Caco-2 (cell line): ENCODE measurements around the gene TCERG1L. TPM values are rescaled to one million over a fixed set of nuclear protein-coding genes. Genes with fewer than 3 reads are reported as not detected.

ENCODE experiments used
- BruUV-seq: library from RNA; stranded (reverse); fragments of 400-500 nt; replicated peaks from 2 replicates; lab custom pipeline; 2021; lab: Mats Ljungman, UMichigan
- CTCF ChIA-PET: fragments of 300-600 bp; sonication (Branson Sonifier 250); formaldehyde crosslinking; loops from one replicate; lab custom pipeline; 2022; ENCODE audit warnings: antibody characterized with exemption; lab: Charles Lee
- POLR2A ChIA-PET: fragments of 300-600 bp; sonication (Branson Sonifier 250); formaldehyde crosslinking; loops from one replicate; lab custom pipeline; 2022; ENCODE audit warnings: antibody characterized with exemption; lab: Charles Lee
- DNase-seq, 2 experiments: peaks; one replicate each; pipeline versions ENCODE4 v3.0.0 to v3.0.0-alpha.2; 2020 to 2022
- H3K27me3 ChIP-seq: replicated peaks from 2 replicates; pipeline ENCODE4 v1.6.0; 2011; ENCODE audit warnings: low read length; ENCODE audit not compliant: control insufficient read depth, insufficient read depth
- H3K36me3 ChIP-seq: 2 replicates; pipeline ENCODE4 v1.5.1; 2011; ENCODE audit warnings: low read length; ENCODE audit not compliant: control insufficient read depth, insufficient read depth
- H3K4me1 ChIP-seq: fragments of 250-450 bp; sonication (Bioruptor Pico); 2 replicates; pipeline ENCODE4 v1.5.1; 2020; ENCODE audit warnings: mild to moderate bottlenecking
- H3K4me3 ChIP-seq: 2 replicates; pipeline ENCODE4 v1.5.1; 2011; ENCODE audit warnings: low read depth, mild to moderate bottlenecking, control low read depth, low read length
- H3K9me3 ChIP-seq: fragments of 250-450 bp; sonication (Bioruptor Pico); 2 replicates; pipeline ENCODE4 v1.5.1; 2020; ENCODE audit warnings: mild to moderate bottlenecking, moderate library complexity
- H3K27ac Mint-ChIP-seq: one replicate; pipeline ENCODE4 v1.8.0; 2022; ENCODE audit warnings: mixed read lengths; ENCODE audit not compliant: unreplicated experiment
- H3K27me3 Mint-ChIP-seq: one replicate; pipeline ENCODE4 v1.8.0; 2022; ENCODE audit warnings: mixed read lengths; ENCODE audit not compliant: insufficient read depth, unreplicated experiment
- H3K36me3 Mint-ChIP-seq: one replicate; pipeline ENCODE4 v1.8.0; 2022; ENCODE audit warnings: mild to moderate bottlenecking, mixed read lengths; ENCODE audit not compliant: insufficient read depth, unreplicated experiment
- H3K4me1 Mint-ChIP-seq: one replicate; pipeline ENCODE4 v1.8.0; 2022; ENCODE audit warnings: low read depth, mixed read lengths; ENCODE audit not compliant: unreplicated experiment
- H3K4me3 Mint-ChIP-seq: one replicate; pipeline ENCODE4 v1.8.0; 2022; ENCODE audit warnings: mild to moderate bottlenecking, moderate library complexity, mixed read lengths; ENCODE audit not compliant: unreplicated experiment
- H3K9me3 Mint-ChIP-seq: one replicate; pipeline ENCODE4 v1.8.0; 2022; ENCODE audit warnings: mixed read lengths; ENCODE audit not compliant: unreplicated experiment
- intact Hi-C: fragments of 100-400 bp; cut with micrococcal nuclease; formaldehyde crosslinking; loops from one replicate; pipeline ENCODE4 v1.10.0; 2022; ENCODE audit not compliant: unreplicated experiment
- total RNA-seq: library from RNA; stranded (reverse); gene quantifications from 2 replicates; pipeline ENCODE4 v1.2.3, GENCODE V29; 2022
- TF ChIP-seq, protein P1 (sequence below), 2 experiments: fragments of 200-600 bp in 1 of 2; IDR thresholded peaks; 1 replicate in 1 of 2; 2 replicates in 1 of 2; pipeline versions ENCODE4 v1.5.1 to v1.8.0; 2011 to 2022; ENCODE audit warnings: antibody characterized with exemption in 1 of 2, control low read depth in 1 of 2, inconsistent platforms in 1 of 2, low read depth in 1 of 2, low read length in 1 of 2, mild to moderate bottlenecking in 1 of 2, moderate library complexity in 1 of 2; ENCODE audit not compliant: insufficient read depth in 1 of 2, severe bottlenecking in 1 of 2, unreplicated experiment in 1 of 2

Gene TCERG1L
- total RNA-seq, 1 experiment from 2014 or later: not detected

- H3K36me3 Mint-ChIP-seq: no peaks in the 10 kb centered on the region
- BruUV-seq: no TSS peak
- POLR2A ChIA-PET: no interaction called here
These were observed 229.7 kb downstream of the TCERG1L start for GRCh38 chr10:131081786-131082185.

DNA sequence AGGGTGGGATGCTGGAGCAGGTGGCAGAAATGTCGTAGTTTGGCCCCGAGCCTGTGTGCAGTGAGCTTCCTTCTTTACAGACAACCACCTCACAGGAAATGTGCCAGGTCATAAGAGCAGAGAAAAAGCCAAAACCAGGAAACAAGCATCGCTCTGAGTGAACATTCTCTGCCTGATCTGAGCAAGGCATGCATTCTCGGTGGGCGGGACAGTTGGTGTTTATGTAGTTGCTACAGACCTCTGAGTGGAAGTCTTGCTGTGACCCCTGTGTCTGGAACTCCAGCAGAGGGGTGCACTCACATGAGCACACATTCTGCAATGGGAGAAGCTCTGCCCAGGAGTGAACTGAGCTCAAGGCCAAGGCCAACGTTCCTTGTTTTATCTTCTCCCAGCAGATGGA is 230.1 kb downstream of the TCERG1L start:
- BruUV-seq: no TSS peak
- Mint-ChIP-seq H3K4me3 (no peak overlapping the region), H3K27ac (no peak overlapping the region), H3K4me1 (no peaks in the 10 kb centered on the region), H3K9me3 (no peaks in the 10 kb centered on the region), H3K36me3 (no peaks in the 10 kb centered on the region), H3K27me3 (no peaks in the 10 kb centered on the region)
- Histone ChIP-seq H3K4me3 (no peak overlapping the region), H3K36me3 (no peaks in the 10 kb centered on the region), H3K9me3 (no peaks in the 10 kb centered on the region), H3K27me3 (no peaks in the 10 kb centered on the region), H3K4me1 (no peaks in the 10 kb centered on the region)
- CTCF ChIA-PET: no interaction called here
- intact Hi-C loops: no loop called here
- POLR2A ChIA-PET: no interaction called here
- DNase-seq: no peak
- TF ChIP-seq, protein P1, sequence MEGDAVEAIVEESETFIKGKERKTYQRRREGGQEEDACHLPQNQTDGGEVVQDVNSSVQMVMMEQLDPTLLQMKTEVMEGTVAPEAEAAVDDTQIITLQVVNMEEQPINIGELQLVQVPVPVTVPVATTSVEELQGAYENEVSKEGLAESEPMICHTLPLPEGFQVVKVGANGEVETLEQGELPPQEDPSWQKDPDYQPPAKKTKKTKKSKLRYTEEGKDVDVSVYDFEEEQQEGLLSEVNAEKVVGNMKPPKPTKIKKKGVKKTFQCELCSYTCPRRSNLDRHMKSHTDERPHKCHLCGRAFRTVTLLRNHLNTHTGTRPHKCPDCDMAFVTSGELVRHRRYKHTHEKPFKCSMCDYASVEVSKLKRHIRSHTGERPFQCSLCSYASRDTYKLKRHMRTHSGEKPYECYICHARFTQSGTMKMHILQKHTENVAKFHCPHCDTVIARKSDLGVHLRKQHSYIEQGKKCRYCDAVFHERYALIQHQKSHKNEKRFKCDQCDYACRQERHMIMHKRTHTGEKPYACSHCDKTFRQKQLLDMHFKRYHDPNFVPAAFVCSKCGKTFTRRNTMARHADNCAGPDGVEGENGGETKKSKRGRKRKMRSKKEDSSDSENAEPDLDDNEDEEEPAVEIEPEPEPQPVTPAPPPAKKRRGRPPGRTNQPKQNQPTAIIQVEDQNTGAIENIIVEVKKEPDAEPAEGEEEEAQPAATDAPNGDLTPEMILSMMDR (IDR thresholded peaks at IDR 0.05; ENCODE audit: insufficient read depth in 1 of 2, low read depth in 1 of 2, low read length in 1 of 2, severe bottlenecking in 1 of 2, unreplicated experiment in 1 of 2): no peak

More at GRCh38 chr10:131081786-131082185, 229.7 kb downstream of the TCERG1L start:
- no peaks in the 10 kb centered on the region for H3K27me3 Mint-ChIP-seq
- H3K4me3 Mint-ChIP-seq: no peak overlapping the region
- no peaks in the 10 kb centered on the region for H3K9me3 Mint-ChIP-seq
- intact Hi-C loops: no loop called here
- no peaks in the 10 kb centered on the region for H3K9me3 ChIP-seq
- DNase-seq: no peak
- no peaks in the 10 kb centered on the region for H3K36me3 ChIP-seq
- no peak overlapping the region for H3K27ac Mint-ChIP-seq
- no peaks in the 10 kb centered on the region for H3K27me3 ChIP-seq
- TF ChIP-seq, protein P1 (IDR thresholded peaks at IDR 0.05; ENCODE audit: insufficient read depth in 1 of 2, low read depth in 1 of 2, low read length in 1 of 2, severe bottlenecking in 1 of 2, unreplicated experiment in 1 of 2): no peak
- no peak overlapping the region for H3K4me3 ChIP-seq
- H3K4me1 Mint-ChIP-seq: no peaks in the 10 kb centered on the region
- no peaks in the 10 kb centered on the region for H3K4me1 ChIP-seq
- CTCF ChIA-PET: no interaction called here

- Mint-ChIP-seq H3K4me1 (no peaks in the 10 kb centered on the region), H3K27ac (no peak overlapping the region), H3K36me3 (no peaks in the 10 kb centered on the region), H3K4me3 (no peak overlapping the region), H3K9me3 (no peaks in the 10 kb centered on the region), H3K27me3 (no peaks in the 10 kb centered on the region)
- no peak for DNase-seq
- H3K27me3 ChIP-seq: no peaks in the 10 kb centered on the region
- no peaks in the 10 kb centered on the region for H3K36me3 ChIP-seq
- CTCF ChIA-PET: no interaction called here
- intact Hi-C loops: no loop called here
- no peak overlapping the region for H3K4me3 ChIP-seq
- no peaks in the 10 kb centered on the region for H3K4me1 ChIP-seq
- POLR2A ChIA-PET: no interaction called here
- TF ChIP-seq, protein P1 (IDR thresholded peaks at IDR 0.05; ENCODE audit: insufficient read depth in 1 of 2, low read depth in 1 of 2, low read length in 1 of 2, severe bottlenecking in 1 of 2, unreplicated experiment in 1 of 2): no peak
- H3K9me3 ChIP-seq: no peaks in the 10 kb centered on the region
- BruUV-seq: no TSS peak
These were observed 230.9 kb downstream of the TCERG1L start for GRCh38 chr10:131080571-131080970.
